Astrocyte (in vitro differentiated cells and primary cell): Measurements from ENCODE around the gene DOCK1.

Source experiments
- EZH2 ChIP-seq: IDR thresholded peaks from 2 replicates; pipeline ENCODE4 v1.6.1; 2012; ENCODE audit warnings: mild to moderate bottlenecking, low read length, inconsistent platforms; ENCODE audit not compliant: insufficient read depth
- TF ChIP-seq, protein P1 (sequence below): IDR thresholded peaks from 2 replicates; pipeline ENCODE4 v1.5.1; 2011; ENCODE audit warnings: low read depth, mild to moderate bottlenecking, inconsistent platforms, low read length, moderate library complexity; ENCODE audit not compliant: insufficient read depth

DNA sequence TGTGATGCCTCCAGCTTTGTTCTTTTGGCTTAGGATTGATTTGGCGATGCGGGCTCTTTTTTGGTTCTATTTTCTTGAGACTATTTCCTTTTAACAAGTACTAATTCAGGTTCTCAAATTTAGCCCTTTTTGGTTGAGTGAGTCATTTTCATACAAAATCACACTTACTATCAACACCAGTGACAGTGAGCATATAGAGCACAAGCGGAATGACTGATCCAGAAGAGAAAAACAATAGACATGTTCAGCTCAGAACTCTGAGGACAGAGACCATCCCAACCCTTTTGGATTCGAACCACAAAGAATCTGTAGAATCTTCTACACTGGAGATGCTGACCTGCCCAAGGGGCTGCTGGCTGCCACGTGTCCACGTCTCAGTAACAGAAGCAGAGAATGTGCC is 347.6 kb downstream of the DOCK1 start:
- TF ChIP-seq, protein P1, sequence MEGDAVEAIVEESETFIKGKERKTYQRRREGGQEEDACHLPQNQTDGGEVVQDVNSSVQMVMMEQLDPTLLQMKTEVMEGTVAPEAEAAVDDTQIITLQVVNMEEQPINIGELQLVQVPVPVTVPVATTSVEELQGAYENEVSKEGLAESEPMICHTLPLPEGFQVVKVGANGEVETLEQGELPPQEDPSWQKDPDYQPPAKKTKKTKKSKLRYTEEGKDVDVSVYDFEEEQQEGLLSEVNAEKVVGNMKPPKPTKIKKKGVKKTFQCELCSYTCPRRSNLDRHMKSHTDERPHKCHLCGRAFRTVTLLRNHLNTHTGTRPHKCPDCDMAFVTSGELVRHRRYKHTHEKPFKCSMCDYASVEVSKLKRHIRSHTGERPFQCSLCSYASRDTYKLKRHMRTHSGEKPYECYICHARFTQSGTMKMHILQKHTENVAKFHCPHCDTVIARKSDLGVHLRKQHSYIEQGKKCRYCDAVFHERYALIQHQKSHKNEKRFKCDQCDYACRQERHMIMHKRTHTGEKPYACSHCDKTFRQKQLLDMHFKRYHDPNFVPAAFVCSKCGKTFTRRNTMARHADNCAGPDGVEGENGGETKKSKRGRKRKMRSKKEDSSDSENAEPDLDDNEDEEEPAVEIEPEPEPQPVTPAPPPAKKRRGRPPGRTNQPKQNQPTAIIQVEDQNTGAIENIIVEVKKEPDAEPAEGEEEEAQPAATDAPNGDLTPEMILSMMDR: no peak
- no peak for TF ChIP-seq EZH2
